IMR-90 (cell line): Measurements from ENCODE around the gene RNF217.

ENCODE experiments used
- CHD1 ChIP-seq: IDR thresholded peaks from 2 replicates; pipeline ENCODE4 v1.6.1; 2012; ENCODE audit warnings: low read depth, low read length, improper control_type of control experiment
- CTCF ChIP-seq: conservative IDR thresholded peaks from 2 replicates; pipeline ENCODE4 v1.5.1; 2012; ENCODE audit warnings: mild to moderate bottlenecking, low read depth, low read length, improper control_type of control experiment
- ELK1 ChIP-seq: fragments of 150-350 bp; IDR thresholded peaks from 2 replicates; pipeline ENCODE4 v1.6.1; 2016; ENCODE audit warnings: low read depth, mild to moderate bottlenecking, low read length, moderate library complexity, borderline replicate concordance
- NFE2L2 ChIP-seq: fragments of 150-350 bp; IDR thresholded peaks from 2 replicates; pipeline ENCODE4 v1.6.1; 2016; ENCODE audit warnings: low read depth, mild to moderate bottlenecking, low read length
- POLR2A ChIP-seq: IDR thresholded peaks from 2 replicates; pipeline ENCODE4 v1.6.1; 2012; ENCODE audit warnings: mild to moderate bottlenecking, low read depth, low read length

DNA sequence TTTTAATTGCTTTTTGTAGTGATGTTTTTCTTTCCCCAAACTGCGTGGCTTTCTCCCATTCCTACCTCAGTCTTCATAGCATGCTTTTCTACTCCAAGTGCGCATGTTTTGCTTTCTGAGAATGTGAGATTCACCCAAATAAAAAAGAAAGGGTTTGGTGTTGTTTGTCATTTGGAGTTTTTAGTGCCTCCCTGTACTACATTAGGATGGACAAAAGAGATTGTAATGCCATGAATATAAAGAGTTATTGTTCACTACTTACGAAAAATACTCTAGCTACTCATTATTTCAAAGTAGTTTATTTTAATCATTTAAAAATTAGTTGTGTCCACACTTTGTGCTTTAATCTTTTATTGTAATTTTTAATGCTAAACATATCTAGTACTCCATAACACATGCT lies 81.8 kb downstream of the RNF217 start:
- TF ChIP-seq CTCF (no peak), CHD1 (no peak), POLR2A (no peak), ELK1 (no peak), NFE2L2 (no peak)
